Activated CD8-positive, alpha-beta T cell treated with anti-CD3 and anti-CD28 coated beads, Interleukin-2, amount 10 ng/mL, durations not matched to agents 7 days and 5 days (primary cell): ENCODE data around the gene ITK. TPM values are rescaled to one million over a fixed set of nuclear protein-coding genes. Genes with fewer than 3 reads are reported as not detected.

Source experiments
- ATAC-seq: fragments of 150-1000 bp; cut with Tn5 transposase; one replicate; pipeline ENCODE4 v1.10.0; 2021; ENCODE audit warnings: moderate library complexity
- CTCF ChIA-PET: fragments of 350-600 bp; sonication (Branson Sonifier 250); formaldehyde crosslinking; loops from one replicate; lab custom pipeline; 2021; ENCODE audit warnings: antibody characterized with exemption; lab: Charles Lee
- POLR2A ChIA-PET: fragments of 350-600 bp; sonication (Branson Sonifier 250); formaldehyde crosslinking; loops from one replicate; lab custom pipeline; 2021; ENCODE audit warnings: antibody characterized with exemption; lab: Charles Lee
- DNase-seq: peaks from one replicate; pipeline ENCODE4 v3.0.0-alpha.2; 2020
- H3K27ac Mint-ChIP-seq: one replicate; pipeline ENCODE4 v1.8.0; 2021; ENCODE audit warnings: mild to moderate bottlenecking, mixed read lengths
- H3K27me3 Mint-ChIP-seq: one replicate; pipeline ENCODE4 v1.8.0; 2021; ENCODE audit warnings: low read depth, mixed read lengths
- H3K36me3 Mint-ChIP-seq: one replicate; pipeline ENCODE4 v1.8.0; 2021; ENCODE audit warnings: low read depth, mixed read lengths
- H3K4me1 Mint-ChIP-seq: one replicate; pipeline ENCODE4 v1.8.0; 2021; ENCODE audit warnings: low read depth, mixed read lengths
- H3K4me3 Mint-ChIP-seq: one replicate; pipeline ENCODE4 v1.8.0; 2021; ENCODE audit warnings: mild to moderate bottlenecking, mixed read lengths
- H3K9me3 Mint-ChIP-seq: one replicate; pipeline ENCODE4 v1.8.0; 2022; ENCODE audit warnings: mixed read lengths; ENCODE audit not compliant: insufficient read depth
- total RNA-seq, 2 experiments: library from RNA; stranded (reverse); gene quantifications; one replicate each; pipeline ENCODE4 v1.2.3, GENCODE V29; 2021

ITK gene
- total RNA-seq, 2 experiments from 2014 or later, result 254 to 263 TPM

DNA sequence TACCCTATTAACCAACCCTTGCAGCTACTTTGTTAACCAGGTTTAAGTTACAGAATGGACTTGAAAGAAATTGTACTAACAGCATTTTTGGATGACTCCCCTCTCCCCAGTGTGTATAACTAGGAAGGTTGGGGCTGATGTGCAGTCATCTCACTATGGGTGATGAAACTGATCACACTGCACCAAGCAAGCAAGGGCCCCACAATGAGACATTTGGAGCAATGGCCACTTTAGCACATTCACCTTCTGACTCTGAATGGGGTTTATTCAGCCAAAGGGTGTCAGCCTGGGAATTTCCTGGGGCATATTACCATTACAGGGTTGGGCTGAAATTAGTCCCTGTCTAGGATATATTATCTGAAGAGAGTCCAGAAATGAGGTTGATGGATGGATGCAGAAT lies 66.6 kb downstream of the ITK start:
- peak; percentile 23 for DNase-seq
- peaks cover 96% of the 10 kb centered on the region for H3K36me3 Mint-ChIP-seq
- H3K4me1 Mint-ChIP-seq, result peaks cover 89% of the 10 kb centered on the region
- no peaks in the 10 kb centered on the region for H3K27me3 Mint-ChIP-seq
- ChIA-PET CTCF (interaction anchor here (1.3 to 1.4 kb wide), 2 partner anchors 17 to 98 kb away, joined by 3 to 8 read pairs; no protein-coding TSS in a partner anchor), POLR2A (interaction anchor here (0.5 to 1.4 kb wide), 2 partner anchors 11 to 21 kb away, joined by 3 to 5 read pairs; no protein-coding TSS in a partner anchor)
- H3K9me3 Mint-ChIP-seq, result no peaks in the 10 kb centered on the region
- no peak for ATAC-seq
- H3K27ac Mint-ChIP-seq, result peak overlapping the region; percentile 92
- peak overlapping the region; percentile 34 for H3K4me3 Mint-ChIP-seq

DNA sequence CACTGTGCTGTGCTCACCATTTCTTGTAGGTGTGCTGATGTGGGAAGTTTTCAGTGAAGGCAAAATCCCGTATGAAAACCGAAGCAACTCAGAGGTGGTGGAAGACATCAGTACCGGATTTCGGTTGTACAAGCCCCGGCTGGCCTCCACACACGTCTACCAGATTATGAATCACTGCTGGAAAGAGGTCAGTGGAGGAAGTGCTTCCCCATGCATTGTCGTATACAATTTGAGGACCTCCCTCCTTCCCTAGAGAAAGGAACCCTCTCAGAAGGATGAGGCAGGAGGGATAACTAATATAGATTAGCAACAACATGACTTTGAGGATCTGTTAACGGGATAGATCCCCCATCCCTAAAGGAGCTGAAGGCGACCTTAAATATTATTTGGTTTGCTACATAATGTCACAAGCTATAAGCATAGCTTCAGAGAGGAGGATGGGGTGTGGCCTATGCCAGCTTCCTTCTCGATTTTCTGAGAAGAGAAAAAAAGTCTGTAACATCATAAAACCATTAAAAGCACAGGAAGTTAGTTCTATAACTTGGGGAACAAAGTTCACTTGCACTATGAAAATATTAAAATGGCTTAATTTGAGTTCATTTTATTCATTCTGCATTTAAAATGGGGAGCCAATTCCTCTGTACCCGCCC lies 68.3 kb downstream of the ITK start:
- Mint-ChIP-seq H3K27me3 (no peaks in the 10 kb centered on the region), H3K4me1 (peaks cover 95% of the 10 kb centered on the region), H3K9me3 (no peaks in the 10 kb centered on the region), H3K4me3 (peak overlapping the region; percentile 55), H3K27ac (peak overlapping the region; percentile 92), H3K36me3 (peaks cover 97% of the 10 kb centered on the region)
- ChIA-PET POLR2A (interaction anchor here (0.5 to 2.8 kb wide), 14 partner anchors 7 to 107 kb away, joined by 3 to 14 read pairs (median 3); partner anchors contain the start of genes CYFIP2 and MED7), CTCF (interaction anchor here (1.0 to 2.6 kb wide), 10 partner anchors 18 to 100 kb away, joined by 3 to 19 read pairs (median 3); no protein-coding TSS in a partner anchor)
- DNase-seq (peak; percentile 78), ATAC-seq (peak; percentile 14)

DNA sequence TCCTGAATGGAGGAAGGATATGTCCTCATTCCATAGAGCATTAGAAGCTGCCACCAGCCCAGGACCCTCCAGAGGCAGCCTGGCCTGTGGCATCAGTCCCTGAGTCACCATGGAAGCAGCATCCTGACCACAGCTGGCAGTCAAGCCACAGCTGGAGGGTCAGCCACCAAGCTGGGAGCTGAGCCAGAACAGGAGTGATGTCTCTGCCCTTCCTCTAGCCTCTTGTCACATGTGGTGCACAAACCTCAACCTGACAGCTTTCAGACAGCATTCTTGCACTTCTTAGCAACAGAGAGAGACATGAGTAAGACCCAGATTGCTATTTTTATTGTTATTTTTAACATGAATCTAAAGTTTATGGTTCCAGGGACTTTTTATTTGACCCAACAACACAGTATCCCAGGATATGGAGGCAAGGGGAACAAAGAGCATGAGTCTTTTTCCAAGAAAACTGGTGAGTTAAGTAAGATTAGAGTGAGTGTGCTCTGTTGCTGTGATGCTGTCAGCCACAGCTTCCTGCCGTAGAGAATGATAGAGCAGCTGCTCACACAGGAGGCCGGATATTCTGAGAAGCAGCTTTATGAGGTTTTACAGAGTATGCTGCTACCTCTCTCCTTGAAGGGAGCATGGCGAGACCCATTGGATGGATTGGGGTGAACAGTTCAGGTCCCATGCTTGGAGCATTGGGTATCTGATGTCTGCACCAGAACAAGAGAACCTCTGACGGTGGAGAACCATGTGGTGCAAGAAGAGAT lies 72.2 kb downstream of the ITK start:
- peaks cover 99% of the 10 kb centered on the region for H3K4me1 Mint-ChIP-seq
- peak; percentile 86 for ATAC-seq
- H3K27me3 Mint-ChIP-seq, result no peaks in the 10 kb centered on the region
- ChIA-PET POLR2A (interaction anchor here (0.9 to 4.3 kb wide), 17 partner anchors 8 to 110 kb away, joined by 3 to 50 read pairs (median 4); partner anchors contain the start of genes CYFIP2, ITK and MED7), CTCF (interaction anchor here (0.9 to 6.9 kb wide), 27 partner anchors 11 to 490 kb away, joined by 3 to 59 read pairs (median 5); partner anchors contain the start of genes CYFIP2, LSM11 and MED7)
- no peaks in the 10 kb centered on the region for H3K9me3 Mint-ChIP-seq
- H3K4me3 Mint-ChIP-seq, result peak overlapping the region; percentile 54
- peak; percentile 91 for DNase-seq
- peaks cover 98% of the 10 kb centered on the region for H3K36me3 Mint-ChIP-seq
- peak overlapping the region; percentile 94 for H3K27ac Mint-ChIP-seq

- H3K4me1 Mint-ChIP-seq, result peaks cover 95% of the 10 kb centered on the region
- H3K27ac Mint-ChIP-seq, result peak overlapping the region; percentile 94
- no peaks in the 10 kb centered on the region for H3K27me3 Mint-ChIP-seq
- ChIA-PET POLR2A (interaction anchor here (0.9 to 4.3 kb wide), 15 partner anchors 9 to 110 kb away, joined by 3 to 50 read pairs (median 4); partner anchors contain the start of genes CYFIP2, ITK and MED7), CTCF (interaction anchor here (0.7 to 6.9 kb wide), 33 partner anchors 10 to 489 kb away, joined by 3 to 59 read pairs (median 4); partner anchors contain the start of genes CYFIP2, LSM11 and MED7)
- peaks cover 93% of the 10 kb centered on the region for H3K36me3 Mint-ChIP-seq
- no peaks in the 10 kb centered on the region for H3K9me3 Mint-ChIP-seq
- no peak for ATAC-seq
- DNase-seq, result no peak
- peak overlapping the region; percentile 54 for H3K4me3 Mint-ChIP-seq
These were observed 72.9 kb downstream of the ITK start for GRCh38 chr5:157253547-157253946.

- Mint-ChIP-seq H3K27ac (no peak overlapping the region), H3K36me3 (peaks cover 49% of the 10 kb centered on the region), H3K4me3 (no peak overlapping the region), H3K9me3 (no peaks in the 10 kb centered on the region), H3K4me1 (peaks cover 76% of the 10 kb centered on the region), H3K27me3 (no peaks in the 10 kb centered on the region)
- no peak for DNase-seq
- CTCF ChIA-PET, result interaction anchor here (1.0 to 1.5 kb wide), 3 partner anchors 9 to 109 kb away, joined by 3 to 5 read pairs (median 3); no protein-coding TSS in a partner anchor
- no peak for ATAC-seq
- POLR2A ChIA-PET, result interaction anchor here (0.6 kb wide), 1 partner anchor 11 kb away, joined by 5 read pairs; no protein-coding TSS in a partner anchor
These were observed 77.8 kb downstream of the ITK start for GRCh38 chr5:157258450-157258849.

DNA sequence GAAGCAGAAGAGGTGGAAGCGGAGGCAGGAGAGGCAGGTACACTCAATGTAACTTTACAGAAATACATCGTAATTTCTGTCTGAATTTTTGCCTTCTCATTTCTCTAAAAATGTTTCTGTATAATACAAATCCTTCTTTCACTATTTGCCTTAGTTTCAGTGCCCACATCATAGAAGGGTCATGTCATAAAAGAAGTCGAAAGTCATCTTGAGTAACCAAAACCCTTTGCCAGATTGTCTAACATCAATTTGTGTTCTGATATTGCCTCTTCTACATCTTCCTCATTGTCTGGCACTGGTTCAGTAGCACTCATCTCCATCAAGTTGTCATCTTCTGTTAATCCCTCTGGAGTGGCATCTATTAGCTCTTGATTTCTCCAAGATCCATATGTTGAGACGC lies 79.1 kb downstream of the ITK start:
- H3K9me3 Mint-ChIP-seq, result no peaks in the 10 kb centered on the region
- no peak overlapping the region for H3K27ac Mint-ChIP-seq
- DNase-seq (peak; percentile 20), ATAC-seq (no peak)
- POLR2A ChIA-PET, result interaction anchor here (0.7 kb wide), 1 partner anchor 43 kb away, joined by 3 read pairs; no protein-coding TSS in a partner anchor
- no peak overlapping the region for H3K4me3 Mint-ChIP-seq
- CTCF ChIA-PET, result interaction anchor here (1.6 to 2.2 kb wide), 3 partner anchors 9 to 42 kb away, joined by 3 to 8 read pairs (median 4); no protein-coding TSS in a partner anchor
- no peaks in the 10 kb centered on the region for H3K27me3 Mint-ChIP-seq
- peaks cover 76% of the 10 kb centered on the region for H3K4me1 Mint-ChIP-seq
- H3K36me3 Mint-ChIP-seq, result peaks cover 36% of the 10 kb centered on the region

DNA sequence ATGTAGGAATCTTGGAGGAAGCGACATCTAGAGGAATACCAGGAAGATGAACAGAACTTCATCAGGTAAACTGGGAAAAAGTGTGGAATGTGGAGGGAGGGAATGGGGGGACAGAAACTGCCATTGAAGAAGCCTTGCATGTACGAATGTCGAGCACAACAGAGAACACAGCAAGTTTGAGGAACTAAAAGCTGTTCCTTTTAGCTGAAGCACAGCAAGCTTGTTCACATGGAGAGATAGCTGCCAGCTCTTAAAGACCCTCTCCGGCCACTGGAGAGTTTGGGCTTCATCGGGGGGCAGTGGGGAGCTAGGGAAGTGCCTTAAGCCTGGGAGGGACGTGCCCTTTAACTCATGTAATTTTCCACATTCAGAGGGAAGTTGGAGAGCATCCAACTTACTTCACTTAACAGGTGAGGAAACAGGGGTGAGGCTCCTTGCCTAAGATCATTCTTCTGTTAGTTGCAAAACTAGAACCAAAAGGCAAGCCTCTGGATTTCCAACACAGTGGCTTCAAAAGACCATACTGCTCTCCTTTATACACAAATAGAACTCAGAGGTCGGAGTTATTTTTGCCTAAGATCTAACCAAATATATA lies 83.0 kb downstream of the ITK start:
- H3K4me3 Mint-ChIP-seq, result no peak overlapping the region
- DNase-seq (no peak), ATAC-seq (no peak)
- peaks cover 28% of the 10 kb centered on the region for H3K36me3 Mint-ChIP-seq
- ChIA-PET POLR2A (interaction anchor here (1.4 to 5.0 kb wide), 2 partner anchors 10 to 121 kb away, joined by 4 to 36 read pairs; partner anchors contain the start of gene MED7), CTCF (interaction anchor here (1.0 to 4.3 kb wide), 2 partner anchors 10 to 11 kb away, joined by 3 to 45 read pairs; no protein-coding TSS in a partner anchor)
- no peak overlapping the region for H3K27ac Mint-ChIP-seq
- H3K9me3 Mint-ChIP-seq, result no peaks in the 10 kb centered on the region
- H3K27me3 Mint-ChIP-seq, result no peaks in the 10 kb centered on the region
- H3K4me1 Mint-ChIP-seq, result peaks cover 59% of the 10 kb centered on the region

DNA sequence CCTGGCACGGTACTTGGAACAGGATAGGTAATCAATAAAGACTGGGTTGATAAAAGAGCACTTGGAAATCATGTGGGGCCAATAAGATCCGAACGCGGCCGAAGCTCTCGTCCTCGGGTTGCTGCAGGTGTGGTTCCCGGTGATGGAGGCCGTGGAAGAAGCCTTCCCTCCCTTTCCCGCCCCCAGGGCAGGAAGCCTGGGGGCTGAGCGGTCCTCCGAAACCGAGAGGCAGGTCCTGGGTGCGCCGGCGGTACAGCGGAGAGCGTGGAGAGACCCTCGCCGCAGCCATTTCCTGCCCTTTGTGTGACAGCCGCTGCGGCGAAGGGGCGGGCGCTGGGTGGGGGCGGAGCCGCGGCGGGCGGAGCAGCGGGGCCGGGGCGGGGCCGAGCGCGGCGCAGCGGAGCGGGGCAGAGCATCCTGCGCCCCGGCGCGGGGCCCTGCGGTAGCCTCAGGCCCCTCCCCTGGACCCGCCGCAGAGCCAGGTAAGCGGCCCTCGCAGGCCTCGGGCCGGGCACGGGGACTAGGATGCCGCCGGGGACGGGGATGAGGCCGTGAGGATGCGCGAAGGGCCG lies 85.2 kb downstream of the ITK start, which contains the start of gene CYFIP2:
Gene CYFIP2, plus strand, starts transcription at position 410 of the 572 bp plus-strand sequence. CDS start 19,239 bp downstream, outside the sequence.
- Mint-ChIP-seq H3K4me3 (peak within 1 kb of the TSS; percentile 89), H3K27ac (peak within 1 kb of the TSS; percentile 99), H3K27me3 (no peaks in the 10 kb centered on the region), H3K4me1 (peaks cover 62% of the 10 kb centered on the region), H3K9me3 (no peaks in the 10 kb centered on the region), H3K36me3 (peaks cover 49% of the 10 kb centered on the region)
- CTCF ChIA-PET, result interaction anchor here (1.0 to 4.3 kb wide), 3 partner anchors 13 to 63 kb away, joined by 4 to 45 read pairs (median 4); no protein-coding TSS in a partner anchor
- ATAC-seq (peak; percentile 84), DNase-seq (peak; percentile 91)
- POLR2A ChIA-PET, result interaction anchor here (0.6 to 5.0 kb wide), 11 partner anchors 9 to 123 kb away, joined by 3 to 36 read pairs (median 4); partner anchors contain the start of genes ITK and MED7

DNA sequence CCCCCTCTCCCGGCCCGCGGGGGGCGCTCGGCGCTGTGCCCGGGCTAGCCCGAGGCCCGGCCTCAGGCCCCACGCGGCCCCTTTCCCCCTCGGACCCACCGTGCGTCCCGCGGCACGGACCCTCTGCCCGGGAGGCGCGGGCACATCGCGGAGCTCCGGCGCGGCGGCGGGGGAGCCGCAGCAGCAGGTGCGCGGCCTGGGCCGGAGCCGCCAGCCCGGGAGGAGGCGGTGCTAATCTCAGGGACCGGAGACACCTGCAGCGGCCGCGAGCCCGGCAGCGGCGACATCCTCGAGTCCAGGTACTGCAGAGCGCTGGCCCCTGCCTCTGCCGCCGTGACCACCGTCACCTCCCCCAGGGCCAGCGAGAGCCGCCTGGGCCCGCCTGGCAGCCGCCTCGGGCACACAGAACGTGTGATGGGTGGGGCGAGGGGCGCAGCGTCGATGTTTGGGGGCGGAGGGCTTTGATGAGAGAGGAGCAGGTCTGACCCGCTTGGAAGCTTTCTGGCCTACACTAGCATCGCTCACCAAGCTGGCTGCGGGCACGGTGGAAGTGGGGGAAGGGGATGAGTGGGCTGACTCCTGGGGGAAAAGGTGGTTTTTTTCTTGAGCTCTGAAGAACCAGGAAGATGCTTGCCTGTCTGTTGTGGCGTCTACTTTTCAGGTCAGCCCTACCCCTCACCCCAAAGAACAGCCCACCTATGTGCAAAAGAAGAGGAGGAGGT lies 85.8 kb downstream of the ITK start:
- Mint-ChIP-seq H3K27me3 (no peaks in the 10 kb centered on the region), H3K4me3 (peak overlapping the region; percentile 79), H3K27ac (peak overlapping the region; percentile 95), H3K36me3 (peaks cover 55% of the 10 kb centered on the region), H3K4me1 (peaks cover 62% of the 10 kb centered on the region), H3K9me3 (no peaks in the 10 kb centered on the region)
- DNase-seq, result peak; percentile 70
- ChIA-PET POLR2A (interaction anchor here (0.9 to 5.0 kb wide), 11 partner anchors 13 to 124 kb away, joined by 3 to 36 read pairs (median 4); partner anchors contain the start of genes ITK and MED7), CTCF (interaction anchor here (1.1 to 4.3 kb wide), 8 partner anchors 13 to 117 kb away, joined by 3 to 45 read pairs (median 8); no protein-coding TSS in a partner anchor)
- peak; percentile 39 for ATAC-seq
